Osteocyte (in vitro differentiated cells): Measurements from ENCODE around the gene PPP1R11. TPM values are rescaled to one million over a fixed set of nuclear protein-coding genes. Genes with fewer than 3 reads are reported as not detected.

Experiments used
- DNase-seq: peaks from one replicate; pipeline ENCODE4 v3.0.0; 2021; ENCODE audit warnings: mixed read lengths; ENCODE audit not compliant: unreplicated experiment; ENCODE audit errors: extremely low spot score
- H3K27ac Mint-ChIP-seq: one replicate; pipeline ENCODE4 v1.8.0; 2021; ENCODE audit warnings: mild to moderate bottlenecking, mixed read lengths; ENCODE audit not compliant: unreplicated experiment
- H3K27me3 Mint-ChIP-seq: one replicate; pipeline ENCODE4 v1.8.0; 2021; ENCODE audit warnings: mixed read lengths; ENCODE audit not compliant: unreplicated experiment
- H3K36me3 Mint-ChIP-seq: one replicate; pipeline ENCODE4 v1.8.0; 2021; ENCODE audit warnings: mixed read lengths; ENCODE audit not compliant: unreplicated experiment
- H3K4me1 Mint-ChIP-seq: one replicate; pipeline ENCODE4 v1.8.0; 2021; ENCODE audit warnings: mixed read lengths; ENCODE audit not compliant: unreplicated experiment
- H3K4me3 Mint-ChIP-seq: one replicate; pipeline ENCODE4 v1.8.0; 2021; ENCODE audit warnings: mild to moderate bottlenecking, moderate library complexity, mixed read lengths; ENCODE audit not compliant: unreplicated experiment
- H3K9me3 Mint-ChIP-seq: one replicate; pipeline ENCODE4 v1.8.0; 2021; ENCODE audit warnings: mixed read lengths; ENCODE audit not compliant: unreplicated experiment
- total RNA-seq: library from RNA; stranded (reverse); gene quantifications from 2 replicates; pipeline ENCODE4 v1.2.1, GENCODE V29; 2021
- TF ChIP-seq, protein P1 (sequence below): fragments of 200-600 bp; sonication (generic); IDR thresholded peaks from 2 replicates; pipeline ENCODE4 v1.5.0; 2021; ENCODE audit warnings: antibody characterized with exemption, mild to moderate bottlenecking, moderate library complexity

The PPP1R11 gene
- total RNA-seq, 1 donor from 2014 or later = 52.9 TPM

DNA sequence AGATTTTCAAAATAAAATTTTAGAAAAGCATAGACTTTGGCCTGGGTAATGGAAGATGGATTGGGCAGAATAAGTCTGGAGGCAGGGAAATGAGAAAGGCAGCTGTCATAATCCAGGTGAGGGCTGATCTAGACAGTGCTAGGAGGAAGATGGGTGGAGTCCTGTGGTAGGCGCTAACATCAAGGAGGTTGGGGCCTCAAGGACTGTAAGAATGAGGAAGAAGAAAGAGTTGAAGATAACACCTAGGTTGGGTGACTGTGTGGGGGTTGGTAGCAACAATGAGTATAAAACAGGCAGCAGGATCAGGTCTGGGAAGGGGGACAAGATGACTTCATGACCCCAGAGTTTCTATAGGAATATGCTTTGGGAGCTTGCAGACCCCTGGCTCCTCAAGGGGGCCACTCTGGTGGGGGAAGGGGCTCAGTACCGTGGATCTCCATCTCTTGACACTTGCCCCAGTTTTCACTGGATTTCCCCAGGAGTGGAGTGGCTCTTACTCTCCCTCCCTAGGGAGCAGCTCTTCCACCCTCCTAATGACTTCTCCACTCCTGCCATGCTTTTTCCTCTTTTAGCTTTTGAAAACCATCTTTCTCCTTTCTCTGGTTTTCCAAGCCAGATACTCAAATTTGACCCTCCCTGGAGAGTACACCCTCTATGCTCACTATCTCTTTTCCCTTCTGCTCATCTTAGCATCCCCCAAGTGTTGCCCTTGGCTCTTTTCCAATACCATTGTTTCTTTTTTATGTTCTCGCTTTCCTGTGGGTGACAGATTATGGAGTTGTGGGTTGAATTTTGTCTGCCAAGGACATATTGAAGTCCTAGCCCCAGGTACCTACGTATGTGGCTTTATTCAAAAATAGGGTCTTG, 31.1 kb downstream of the PPP1R11 start:
- Mint-ChIP-seq H3K4me1 (peaks cover 26% of the 10 kb centered on the region), H3K27ac (no peak overlapping the region), H3K36me3 (no peaks in the 10 kb centered on the region), H3K27me3 (peaks cover 76% of the 10 kb centered on the region), H3K9me3 (no peaks in the 10 kb centered on the region), H3K4me3 (no peak overlapping the region)
- DNase-seq = no peak
- TF ChIP-seq, protein P1, sequence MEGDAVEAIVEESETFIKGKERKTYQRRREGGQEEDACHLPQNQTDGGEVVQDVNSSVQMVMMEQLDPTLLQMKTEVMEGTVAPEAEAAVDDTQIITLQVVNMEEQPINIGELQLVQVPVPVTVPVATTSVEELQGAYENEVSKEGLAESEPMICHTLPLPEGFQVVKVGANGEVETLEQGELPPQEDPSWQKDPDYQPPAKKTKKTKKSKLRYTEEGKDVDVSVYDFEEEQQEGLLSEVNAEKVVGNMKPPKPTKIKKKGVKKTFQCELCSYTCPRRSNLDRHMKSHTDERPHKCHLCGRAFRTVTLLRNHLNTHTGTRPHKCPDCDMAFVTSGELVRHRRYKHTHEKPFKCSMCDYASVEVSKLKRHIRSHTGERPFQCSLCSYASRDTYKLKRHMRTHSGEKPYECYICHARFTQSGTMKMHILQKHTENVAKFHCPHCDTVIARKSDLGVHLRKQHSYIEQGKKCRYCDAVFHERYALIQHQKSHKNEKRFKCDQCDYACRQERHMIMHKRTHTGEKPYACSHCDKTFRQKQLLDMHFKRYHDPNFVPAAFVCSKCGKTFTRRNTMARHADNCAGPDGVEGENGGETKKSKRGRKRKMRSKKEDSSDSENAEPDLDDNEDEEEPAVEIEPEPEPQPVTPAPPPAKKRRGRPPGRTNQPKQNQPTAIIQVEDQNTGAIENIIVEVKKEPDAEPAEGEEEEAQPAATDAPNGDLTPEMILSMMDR = no peak

DNA sequence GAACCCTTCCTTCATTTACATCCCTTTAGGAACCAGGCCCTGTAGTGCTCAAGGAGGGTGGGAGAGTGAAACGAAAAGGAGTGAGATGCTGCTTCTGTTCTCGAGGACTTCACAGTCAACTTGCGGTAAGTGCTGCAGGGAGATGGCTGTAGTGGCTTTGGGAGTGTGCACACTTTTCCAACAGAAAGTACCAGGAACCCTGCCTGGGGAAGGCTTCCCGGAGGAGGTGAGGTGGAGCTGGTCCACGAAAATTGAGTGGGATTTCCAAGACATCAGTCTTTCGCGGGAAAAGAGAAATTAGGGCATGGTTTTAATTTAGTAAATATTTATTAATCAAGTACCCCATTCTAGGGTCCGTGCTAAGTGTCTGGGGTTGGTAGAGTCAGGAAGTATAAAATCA, 33.2 kb downstream of the PPP1R11 start:
- Mint-ChIP-seq H3K27me3 (peaks cover 73% of the 10 kb centered on the region), H3K27ac (no peak overlapping the region), H3K4me1 (peaks cover 31% of the 10 kb centered on the region), H3K9me3 (no peaks in the 10 kb centered on the region), H3K36me3 (no peaks in the 10 kb centered on the region), H3K4me3 (peak overlapping the region; percentile 24)
- TF ChIP-seq, protein P1 = no peak
- DNase-seq = no peak

DNA sequence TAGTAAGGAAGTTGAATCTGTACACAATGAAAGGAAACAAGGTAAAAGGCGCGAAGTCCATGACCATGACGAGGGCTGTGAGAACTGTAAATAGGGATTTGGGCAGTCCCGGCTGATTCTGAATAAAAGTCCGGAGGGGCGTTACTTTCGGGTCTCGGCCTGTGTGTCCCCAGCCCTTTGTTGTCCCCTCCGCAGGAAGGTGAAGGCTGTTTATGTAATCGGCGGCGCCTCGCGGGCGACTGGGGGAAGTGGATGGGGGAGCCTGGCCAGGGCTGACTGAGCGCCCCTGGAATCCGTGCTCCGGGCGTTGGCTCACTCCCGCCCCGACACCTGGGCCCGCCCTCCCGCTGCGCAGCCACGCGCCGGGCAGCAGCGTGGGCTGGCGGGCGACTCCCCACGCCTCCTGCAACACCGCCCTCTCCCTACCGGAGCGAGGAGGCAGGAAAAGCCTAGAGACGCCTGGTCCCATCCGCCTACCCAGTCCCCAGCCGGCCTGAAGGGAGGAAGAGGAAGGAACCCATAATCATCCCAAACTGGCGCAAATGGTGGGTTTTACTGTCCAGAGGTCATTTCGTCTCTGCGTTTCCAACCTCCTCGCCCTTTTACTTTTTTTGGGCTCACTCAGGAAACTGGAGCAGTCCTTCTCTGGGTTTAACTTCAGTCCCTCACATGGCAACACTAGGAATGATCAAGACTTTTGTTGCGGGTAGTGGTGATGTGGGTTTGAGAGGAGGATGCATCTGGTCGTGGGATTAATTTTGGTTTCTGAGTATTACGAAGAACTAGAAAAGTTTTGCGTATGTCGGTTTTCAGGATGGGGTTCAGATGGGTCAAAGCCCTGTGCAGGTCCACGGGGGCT, 33.8 kb downstream of the PPP1R11 start:
- Mint-ChIP-seq H3K4me1 (peaks cover 31% of the 10 kb centered on the region), H3K27ac (no peak overlapping the region), H3K36me3 (no peaks in the 10 kb centered on the region), H3K9me3 (no peaks in the 10 kb centered on the region), H3K27me3 (peaks cover 66% of the 10 kb centered on the region), H3K4me3 (peak overlapping the region; percentile 73)
- no peak for DNase-seq
- TF ChIP-seq, protein P1 = no peak

DNA sequence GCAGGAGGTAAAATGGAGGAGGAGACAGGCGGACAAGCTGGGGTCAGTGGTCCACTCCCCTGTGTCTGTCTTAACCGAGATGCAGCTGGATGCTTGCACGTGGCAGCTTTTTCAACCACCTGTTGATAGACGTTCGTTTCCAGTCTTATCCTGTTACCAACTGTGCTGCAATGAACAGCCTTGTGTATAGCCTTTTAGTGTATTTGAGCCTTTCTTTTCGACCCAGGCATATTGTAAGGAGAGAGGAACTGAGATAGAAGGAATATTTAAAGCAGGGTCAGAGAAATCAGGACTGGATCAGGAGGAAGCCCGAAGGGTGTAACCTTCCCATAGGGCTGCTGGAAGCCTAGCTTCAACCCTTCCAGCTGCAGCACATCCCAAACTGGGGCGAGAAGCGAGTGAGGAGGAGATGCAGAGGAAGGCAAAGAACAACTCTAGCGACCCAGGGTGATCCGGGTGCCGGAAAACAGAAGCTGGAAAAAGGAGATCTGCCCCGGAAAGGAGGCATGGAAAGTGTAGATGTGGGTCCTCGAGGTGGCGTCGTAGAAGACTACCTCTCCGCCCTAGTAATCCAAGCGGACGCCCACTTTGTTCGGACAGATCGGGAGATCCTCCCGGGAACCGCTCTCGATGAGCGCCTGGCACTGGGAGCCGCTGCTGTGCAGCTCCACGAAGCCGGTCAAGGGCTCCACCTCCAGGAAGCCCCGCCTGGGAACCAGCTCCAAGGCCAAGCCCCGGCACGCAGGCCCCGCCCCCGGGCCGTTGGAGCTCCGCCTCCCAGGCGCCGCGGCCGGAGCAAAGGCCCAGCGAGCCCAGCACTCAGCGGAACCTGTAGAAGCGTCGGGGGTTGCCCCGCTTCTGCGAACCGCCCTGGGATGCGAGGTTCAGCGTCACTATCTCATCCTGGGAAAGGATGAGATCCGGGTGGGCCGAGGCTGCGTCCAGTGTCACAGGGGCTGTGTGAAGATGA, 34.7 kb downstream of the PPP1R11 start:
- peak overlapping the region; percentile 73 for H3K4me3 Mint-ChIP-seq
- H3K9me3 Mint-ChIP-seq = no peaks in the 10 kb centered on the region
- DNase-seq = peak; percentile 95
- H3K27me3 Mint-ChIP-seq = peaks cover 61% of the 10 kb centered on the region
- TF ChIP-seq, protein P1 = peak; percentile 40
- peaks cover 31% of the 10 kb centered on the region for H3K4me1 Mint-ChIP-seq
- H3K36me3 Mint-ChIP-seq = no peaks in the 10 kb centered on the region
- H3K27ac Mint-ChIP-seq = no peak overlapping the region
